Activated gamma-delta T cell treated with Interleukin-2 at 50 U/mL for 16 hours (primary cell): Measurements from ENCODE around the gene IGF1.

Experiments used
- DNase-seq: peaks from one replicate; pipeline ENCODE4 v3.0.0-alpha.2; 2020

The IGF1 gene

GRCh38 chr12:102425109-102426039 lies 55.0 kb downstream of the IGF1 start:
- no peak for DNase-seq

GRCh38 chr12:102423462-102423861 lies 56.9 kb downstream of the IGF1 start:
- no peak for DNase-seq

DNA sequence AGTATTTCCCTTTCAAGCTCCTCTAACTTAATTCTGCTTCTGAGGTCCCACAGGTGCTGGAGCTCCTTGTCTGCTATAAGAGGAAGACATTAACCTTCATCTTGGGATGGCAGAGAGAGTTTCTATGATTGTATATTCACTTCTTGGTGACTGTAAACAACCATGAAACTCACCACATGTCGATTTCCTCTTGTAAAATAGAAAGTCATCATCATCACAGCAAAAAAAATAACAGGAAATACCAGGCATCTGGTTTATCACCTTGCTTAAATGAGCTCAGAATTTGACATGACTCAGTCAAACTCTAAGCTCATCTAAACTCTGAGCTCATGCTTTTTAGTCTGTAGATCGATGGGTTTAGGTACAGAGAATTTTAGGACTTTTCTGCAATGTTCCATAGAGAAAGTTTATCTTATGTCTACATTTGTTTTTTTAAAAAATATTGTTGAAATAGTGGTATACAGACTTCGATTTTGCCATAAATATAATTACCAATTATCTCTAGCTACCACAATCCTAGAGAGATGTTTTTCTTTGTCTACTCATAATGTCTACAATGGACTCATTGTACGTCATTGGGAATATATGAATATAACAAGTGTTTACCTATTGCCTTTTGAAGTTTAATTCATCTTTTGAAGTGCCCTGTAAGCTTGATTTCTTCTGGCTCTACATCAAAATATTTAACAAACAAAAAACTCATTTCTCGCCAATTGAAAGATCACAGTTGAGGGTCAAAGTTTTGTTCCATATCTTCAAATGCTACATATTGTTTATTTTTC lies 58.4 kb downstream of the IGF1 start:
- no peak for DNase-seq

DNA sequence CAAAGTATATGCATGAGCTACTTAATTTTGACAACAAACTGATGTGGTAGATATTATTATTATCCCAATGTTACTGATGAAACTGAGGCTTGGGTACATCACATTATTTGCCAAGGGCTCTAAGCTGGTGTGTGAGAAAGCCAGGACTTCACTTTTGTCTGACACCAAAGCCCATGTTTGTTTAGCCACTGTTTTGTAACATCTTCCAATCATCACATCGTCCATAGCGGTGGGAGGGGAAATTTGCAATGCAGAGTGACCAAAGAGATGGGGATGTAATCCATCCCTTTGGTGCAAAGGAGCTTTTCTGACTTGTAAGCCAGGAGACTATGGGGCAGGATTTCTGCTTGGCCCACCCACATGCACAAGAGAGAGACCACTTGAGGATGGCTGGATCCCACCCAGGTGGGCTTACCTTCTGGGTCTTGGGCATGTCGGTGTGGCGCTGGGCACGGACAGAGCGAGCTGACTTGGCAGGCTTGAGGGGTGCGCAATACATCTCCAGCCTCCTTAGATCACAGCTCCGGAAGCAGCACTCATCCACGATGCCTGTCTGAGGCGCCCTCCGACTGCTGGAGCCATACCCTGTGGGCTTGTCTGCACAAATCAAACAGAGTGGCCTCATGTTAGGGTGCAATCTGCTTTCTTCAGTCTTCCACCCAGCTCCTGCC lies 61.1 kb downstream of the IGF1 start:
- no peak for DNase-seq

DNA sequence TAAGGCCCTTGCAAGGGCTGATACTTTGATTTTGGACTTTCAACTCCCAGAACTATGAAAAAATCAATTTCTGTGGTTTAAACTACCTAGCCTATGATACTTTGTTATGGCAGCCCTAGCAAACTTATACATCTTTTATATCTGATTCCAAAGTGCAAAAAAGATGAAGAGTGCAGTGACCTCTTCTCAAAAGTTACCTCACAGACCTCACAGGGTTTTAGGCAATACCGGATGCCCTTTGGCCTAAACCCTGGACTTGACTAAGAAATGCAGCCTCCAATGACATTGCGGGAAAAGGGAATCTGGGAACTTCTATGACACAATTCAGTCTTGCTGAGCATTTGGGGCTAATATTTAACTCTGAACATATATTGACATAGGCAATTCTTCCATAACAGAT lies 63.3 kb downstream of the IGF1 start:
- DNase-seq = no peak

- no peak for DNase-seq
Observed at GRCh38 chr12:102415515-102415914, 64.8 kb downstream of the IGF1 start.

- no peak for DNase-seq
Observed at GRCh38 chr12:102413396-102413795, 67.0 kb downstream of the IGF1 start.

GRCh38 chr12:102410511-102410910 lies 69.9 kb downstream of the IGF1 start:
- no peak for DNase-seq

- DNase-seq = no peak
Observed at GRCh38 chr12:102408487-102409297, 71.7 kb downstream of the IGF1 start.

DNA sequence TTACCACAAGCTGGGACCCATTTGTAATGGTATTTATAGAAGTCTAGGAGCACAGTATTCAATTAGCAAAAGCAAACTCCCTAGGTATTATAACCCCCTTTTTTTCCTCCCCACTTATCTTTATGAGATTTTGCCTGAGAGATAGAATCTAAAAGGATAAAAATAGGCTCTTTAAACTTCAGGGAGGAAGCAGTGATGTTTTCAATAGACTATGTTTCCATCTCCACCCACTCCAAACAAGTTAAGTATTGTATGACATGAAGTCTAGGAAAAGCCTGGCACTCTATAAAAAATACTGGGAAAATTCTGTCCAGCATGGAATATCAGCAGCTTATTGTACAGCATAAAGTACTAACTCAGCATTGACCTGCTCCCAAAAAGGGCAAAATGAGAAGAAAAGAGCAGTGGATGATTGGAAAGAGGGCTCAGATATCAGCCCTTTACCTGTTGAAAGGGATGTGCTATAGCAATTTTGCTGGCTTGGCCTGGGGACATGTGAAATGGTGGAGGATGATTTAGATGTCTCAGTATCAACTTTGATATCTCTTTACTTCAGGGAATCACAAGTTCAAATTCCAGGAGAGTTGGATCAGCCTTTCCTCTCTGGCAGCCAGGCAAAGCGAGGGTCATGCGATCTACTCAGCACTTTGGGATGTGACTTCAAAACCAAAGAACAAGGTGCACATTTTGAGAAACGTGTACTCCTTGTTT lies 72.4 kb downstream of the IGF1 start:
- DNase-seq = no peak

DNA sequence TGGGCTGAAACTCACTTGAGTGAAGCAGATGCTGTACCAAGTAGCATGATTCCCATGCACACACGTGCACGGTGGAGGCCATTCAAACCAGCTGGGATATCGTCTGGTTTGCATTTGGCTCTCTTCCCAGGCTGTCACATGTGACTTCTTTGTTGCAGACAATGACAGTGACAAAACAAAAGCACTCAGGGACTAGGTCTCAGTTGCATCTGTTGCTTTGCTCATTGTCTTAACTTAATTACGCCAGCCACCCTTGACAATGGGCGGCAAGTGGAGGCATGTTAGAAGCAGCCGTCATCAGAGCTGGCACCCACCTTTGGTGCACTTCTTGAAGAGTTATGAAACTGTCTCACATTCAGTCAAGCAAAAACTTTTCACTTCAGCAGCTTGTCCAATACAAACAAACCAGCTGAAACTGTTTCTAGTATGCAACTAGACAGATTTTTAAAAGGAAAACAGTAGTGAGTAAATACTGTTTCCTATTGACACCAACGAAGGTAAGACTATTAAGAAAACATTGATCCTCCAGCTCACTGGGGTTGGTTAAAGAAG lies 74.3 kb downstream of the IGF1 start:
- no peak for DNase-seq

GRCh38 chr12:102401087-102401486 lies 79.3 kb downstream of the IGF1 start:
- no peak for DNase-seq

DNA sequence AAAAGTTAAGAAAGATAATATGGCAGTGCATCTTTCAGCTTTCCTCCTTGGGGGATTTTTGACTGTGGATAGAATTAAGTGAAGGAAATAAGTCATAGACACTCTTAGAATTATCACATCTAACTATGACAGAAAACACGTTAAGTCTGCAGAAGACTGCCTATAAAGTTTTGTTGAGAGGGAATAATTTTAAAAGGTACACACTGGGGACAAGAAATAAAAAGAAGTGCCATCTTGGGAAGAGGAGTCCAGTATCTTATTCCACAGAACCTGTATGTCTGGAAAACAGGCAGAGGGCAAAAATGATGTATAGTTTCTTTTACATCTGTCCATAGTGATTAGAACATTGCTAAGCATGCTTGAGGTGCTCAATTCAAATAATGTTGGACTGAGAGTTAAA lies 80.7 kb downstream of the IGF1 start:
- DNase-seq = no peak

DNA sequence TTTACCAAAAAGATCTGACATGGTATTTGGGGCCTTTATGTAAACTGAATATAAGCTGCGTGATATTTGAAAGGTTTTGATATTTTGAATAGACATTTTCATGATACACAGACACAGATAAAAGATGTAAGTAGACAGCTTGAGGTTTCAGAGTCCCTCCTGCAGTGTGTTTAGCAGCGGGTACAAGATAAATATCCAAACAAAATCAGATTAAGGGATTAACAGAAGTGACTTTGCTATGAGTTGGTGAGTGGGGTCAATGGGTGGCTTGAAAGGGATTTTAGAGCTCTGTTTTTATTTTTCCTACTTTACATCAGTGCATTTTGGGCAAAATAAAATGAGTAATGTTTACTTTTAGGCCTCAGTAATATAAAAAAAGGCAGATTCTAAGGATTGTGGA lies 84.1 kb downstream of the IGF1 start:
- DNase-seq = no peak

GRCh38 chr12:102394200-102394599 lies 86.2 kb downstream of the IGF1 start:
- DNase-seq = no peak

GRCh38 chr12:102390068-102390467 lies 90.3 kb downstream of the IGF1 start:
- DNase-seq = no peak

GRCh38 chr12:102388469-102388868 lies 91.9 kb downstream of the IGF1 start:
- DNase-seq = no peak

- DNase-seq = no peak
Observed at GRCh38 chr12:102385343-102385742, 95.0 kb downstream of the IGF1 start.

GRCh38 chr12:102379346-102380162 lies 100.8 kb downstream of the IGF1 start:
- DNase-seq = no peak

GRCh38 chr12:102376781-102377180 lies 103.6 kb downstream of the IGF1 start:
- DNase-seq = no peak
